ENCODE measurements around the gene NDUFS8. TPM values are rescaled to one million over a fixed set of nuclear protein-coding genes. Genes with fewer than 3 reads are reported as not detected.

Gene NDUFS8
- total RNA-seq, 2 donors from 2014 or later: 128 to 129 TPM

- no peaks in the 10 kb centered on the region for H3K9me3 Mint-ChIP-seq
- H3K27ac Mint-ChIP-seq: no peak overlapping the region
- ATAC-seq (replicated peaks in 1 of 2): peak; percentile 69
- DNase-seq: peak; percentile 52 to 66
- H3K36me3 Mint-ChIP-seq (ENCODE audit: insufficient read depth in 2 of 2): no peaks in the 10 kb centered on the region
- peaks cover 25% of the 10 kb centered on the region for H3K4me1 Mint-ChIP-seq (ENCODE audit: low read depth)
- H3K27me3 Mint-ChIP-seq (ENCODE audit: low read depth): no peaks in the 10 kb centered on the region
- H3K4me3 Mint-ChIP-seq: no peak overlapping the region
These were observed 33.6 kb upstream of the NDUFS8 start for GRCh38 chr11:67996622-67997474.

- Mint-ChIP-seq H3K4me3 (no peak overlapping the region), H3K27me3 (ENCODE audit: low read depth) (no peaks in the 10 kb centered on the region), H3K36me3 (ENCODE audit: insufficient read depth in 2 of 2) (no peaks in the 10 kb centered on the region), H3K27ac (no peak overlapping the region), H3K9me3 (no peaks in the 10 kb centered on the region), H3K4me1 (ENCODE audit: low read depth) (peaks cover 30% of the 10 kb centered on the region)
- ATAC-seq (replicated peaks in 1 of 2) (peak in 1 of 2 donors; percentile 3), DNase-seq (no peak)
These were observed 33.0 kb upstream of the NDUFS8 start for GRCh38 chr11:67997475-67997921.

DNA sequence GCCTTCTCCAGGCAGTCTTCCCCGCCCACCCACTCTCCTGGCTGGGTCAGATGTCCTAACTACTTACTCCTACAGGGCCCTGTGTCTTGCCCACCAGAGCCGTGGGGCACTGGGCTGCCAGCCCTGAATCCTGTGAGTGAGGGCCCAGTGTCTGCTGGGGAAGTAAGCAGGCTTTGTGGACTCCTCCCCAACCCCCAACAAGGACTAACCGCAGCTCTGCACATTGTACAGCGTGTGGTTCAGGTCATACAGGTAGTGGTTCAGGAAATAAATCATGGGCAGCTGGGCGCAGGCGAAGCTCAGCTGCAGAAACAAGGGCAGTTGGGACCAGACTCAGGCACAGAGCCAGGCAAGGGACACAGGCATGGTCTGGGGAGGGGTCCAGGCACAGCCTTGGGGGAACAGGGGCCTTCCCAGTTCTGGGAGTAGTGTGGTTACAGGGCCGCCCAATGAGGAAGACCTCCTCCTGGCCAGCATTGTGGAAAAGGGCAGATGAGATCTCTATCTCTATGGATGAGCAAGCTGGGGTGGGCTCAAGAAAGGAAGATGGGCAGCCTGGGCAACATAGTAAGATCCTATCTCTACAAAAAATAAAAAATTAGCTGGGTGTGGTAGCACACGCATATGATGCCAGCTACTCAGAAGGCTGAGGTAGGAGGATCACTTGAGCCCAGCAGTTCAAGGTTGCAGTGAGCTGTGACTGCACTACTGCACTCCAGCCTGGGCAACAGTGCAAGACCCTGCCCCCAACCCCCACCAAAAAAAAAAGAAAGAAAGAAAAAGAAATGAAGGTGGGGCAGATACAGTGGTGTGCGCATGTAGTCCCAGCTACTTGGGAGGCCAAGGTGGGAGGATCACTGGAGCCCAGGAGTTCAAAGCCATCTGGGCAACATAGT lies 32.1 kb upstream of the NDUFS8 start:
- ATAC-seq (replicated peaks in 1 of 2): peak; percentile 31 to 46
- H3K27ac Mint-ChIP-seq: no peak overlapping the region
- H3K9me3 Mint-ChIP-seq: no peaks in the 10 kb centered on the region
- H3K36me3 Mint-ChIP-seq (ENCODE audit: insufficient read depth in 2 of 2): no peaks in the 10 kb centered on the region
- H3K27me3 Mint-ChIP-seq (ENCODE audit: low read depth): no peaks in the 10 kb centered on the region
- no peak for DNase-seq
- H3K4me3 Mint-ChIP-seq: no peak overlapping the region
- H3K4me1 Mint-ChIP-seq (ENCODE audit: low read depth): peaks cover 35% of the 10 kb centered on the region

DNA sequence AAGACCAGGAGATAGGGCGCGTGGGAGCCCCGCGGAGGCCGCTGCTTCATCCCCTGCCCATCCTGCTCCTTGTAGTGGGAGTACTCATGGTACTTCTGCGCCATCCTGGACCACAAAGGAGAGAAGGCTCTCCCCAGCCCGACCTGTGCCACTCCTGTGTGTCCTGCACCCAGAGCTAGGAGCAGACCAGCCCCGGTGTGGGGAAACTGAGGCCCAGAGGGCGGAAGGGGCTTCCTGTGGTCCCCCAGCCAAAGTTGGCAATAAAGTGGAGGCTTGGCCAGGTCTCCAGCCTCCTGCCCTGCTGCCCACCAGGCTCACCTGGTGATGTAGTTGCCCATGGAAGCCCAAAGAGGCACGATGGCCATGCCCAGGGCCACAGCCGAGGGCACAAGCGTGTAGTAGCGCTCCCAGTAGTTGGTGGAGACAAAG lies 31.3 kb upstream of the NDUFS8 start:
- H3K27me3 Mint-ChIP-seq (ENCODE audit: low read depth): no peaks in the 10 kb centered on the region
- no peak for DNase-seq
- peaks cover 33% of the 10 kb centered on the region for H3K4me1 Mint-ChIP-seq (ENCODE audit: low read depth)
- no peak overlapping the region for H3K4me3 Mint-ChIP-seq
- no peak for ATAC-seq (replicated peaks in 1 of 2)
- no peak overlapping the region for H3K27ac Mint-ChIP-seq
- H3K9me3 Mint-ChIP-seq: no peaks in the 10 kb centered on the region
- no peaks in the 10 kb centered on the region for H3K36me3 Mint-ChIP-seq (ENCODE audit: insufficient read depth in 2 of 2)

DNA sequence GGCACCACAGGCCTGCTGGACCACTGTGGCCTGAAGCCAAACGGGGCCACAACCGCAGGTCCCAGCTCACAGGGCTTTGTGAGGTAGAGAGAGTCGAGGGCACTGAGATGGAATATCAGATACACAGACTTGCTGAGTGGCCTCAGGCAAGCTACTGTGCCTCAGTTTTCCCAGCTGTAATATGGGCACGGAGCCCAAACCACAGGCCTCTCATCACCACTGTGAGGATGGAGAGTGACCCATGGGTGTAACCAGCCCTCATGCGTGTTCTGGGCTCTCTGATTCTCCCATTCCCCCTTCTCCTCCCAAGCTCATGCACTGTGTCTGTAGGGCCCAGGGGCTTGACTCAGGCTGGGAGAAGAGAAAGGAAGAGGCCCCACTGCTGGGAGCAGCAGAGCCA lies 30.8 kb upstream of the NDUFS8 start:
- DNase-seq: no peak
- H3K4me1 Mint-ChIP-seq (ENCODE audit: low read depth): peaks cover 36% of the 10 kb centered on the region
- no peak for ATAC-seq (replicated peaks in 1 of 2)
- H3K27me3 Mint-ChIP-seq (ENCODE audit: low read depth): no peaks in the 10 kb centered on the region
- no peaks in the 10 kb centered on the region for H3K9me3 Mint-ChIP-seq
- H3K36me3 Mint-ChIP-seq (ENCODE audit: insufficient read depth in 2 of 2): no peaks in the 10 kb centered on the region
- no peak overlapping the region for H3K4me3 Mint-ChIP-seq
- H3K27ac Mint-ChIP-seq: no peak overlapping the region

DNA sequence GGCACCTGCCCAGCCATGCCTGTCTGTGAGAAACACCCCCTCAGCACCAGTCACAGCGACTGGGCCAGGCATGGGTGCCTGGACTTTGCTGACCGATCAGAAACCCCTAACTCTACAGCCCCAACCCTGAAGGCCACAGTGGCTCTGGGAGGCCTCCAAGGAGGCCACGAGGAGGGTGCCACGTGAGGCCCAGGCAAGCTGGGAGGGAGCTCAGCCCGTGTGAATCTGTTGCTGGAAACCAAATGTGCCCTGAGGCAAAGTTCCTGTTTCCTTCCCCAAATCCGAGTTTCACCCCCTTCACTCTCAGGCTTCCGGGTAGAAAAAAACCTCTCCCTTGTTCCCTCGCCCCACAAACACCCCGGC lies 27.9 kb upstream of the NDUFS8 start:
- Mint-ChIP-seq H3K4me3 (peak overlapping the region; percentile 58 to 77), H3K9me3 (no peaks in the 10 kb centered on the region), H3K27me3 (ENCODE audit: low read depth) (no peaks in the 10 kb centered on the region), H3K36me3 (ENCODE audit: insufficient read depth in 2 of 2) (no peaks in the 10 kb centered on the region), H3K27ac (no peak overlapping the region), H3K4me1 (ENCODE audit: low read depth) (peaks cover 33% of the 10 kb centered on the region)
- ATAC-seq (replicated peaks in 1 of 2) (no peak), DNase-seq (no peak)

GRCh38 chr11:68002938-68003845 lies 27.3 kb upstream of the NDUFS8 start:
- H3K27me3 Mint-ChIP-seq (ENCODE audit: low read depth): no peaks in the 10 kb centered on the region
- DNase-seq (peak; percentile 56 to 61), ATAC-seq (replicated peaks in 1 of 2) (peak; percentile 61 to 64)
- no peaks in the 10 kb centered on the region for H3K9me3 Mint-ChIP-seq
- peaks cover 29% of the 10 kb centered on the region for H3K4me1 Mint-ChIP-seq (ENCODE audit: low read depth)
- peak overlapping the region; percentile 58 to 77 for H3K4me3 Mint-ChIP-seq
- H3K36me3 Mint-ChIP-seq (ENCODE audit: insufficient read depth in 2 of 2): no peaks in the 10 kb centered on the region
- no peak overlapping the region for H3K27ac Mint-ChIP-seq

DNA sequence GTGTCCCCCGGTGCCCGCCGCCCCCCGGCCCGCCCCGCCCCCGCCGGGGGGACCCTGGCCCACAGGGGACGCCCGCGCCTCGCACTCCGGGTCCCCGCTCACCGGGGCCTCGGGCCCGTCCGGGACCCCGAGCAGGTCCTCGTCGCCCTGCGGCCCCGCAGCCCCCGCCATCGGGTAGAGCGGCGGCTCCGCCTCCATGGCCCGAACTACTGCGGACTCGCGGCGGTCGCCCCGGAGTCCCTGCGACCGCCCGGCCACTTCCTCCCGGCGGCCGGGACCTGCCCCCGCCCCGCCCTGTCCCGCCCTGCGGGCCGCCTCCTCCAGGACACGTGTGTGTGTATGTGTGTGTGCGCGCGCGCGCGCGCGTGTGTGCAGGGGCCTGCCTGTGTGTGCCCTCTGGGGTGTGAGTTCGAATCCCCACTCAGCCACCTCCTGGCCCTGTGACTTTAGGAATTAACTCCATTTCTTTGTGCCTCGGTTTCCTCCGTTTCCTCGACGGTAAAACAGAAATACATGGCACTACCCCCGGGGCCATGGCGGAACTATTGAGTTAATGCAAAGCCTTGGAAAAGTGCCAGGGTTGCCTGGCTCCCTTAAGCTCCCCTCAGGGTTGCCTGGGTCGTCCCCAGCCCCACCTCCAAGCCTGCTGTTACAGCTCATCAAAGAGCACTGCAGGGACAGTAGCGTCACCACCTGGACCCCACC lies 26.5 kb upstream of the NDUFS8 start, which contains the start of gene UNC93B1:
Gene UNC93B1 (minus strand): TSS at position 252 of the 705 bp plus-strand sequence. CDS start 54 bp downstream, at position 198.
- ATAC-seq (replicated peaks in 1 of 2) (peak; percentile 98), DNase-seq (peak; percentile 89)
- Mint-ChIP-seq H3K27me3 (ENCODE audit: low read depth) (no peaks in the 10 kb centered on the region), H3K9me3 (no peaks in the 10 kb centered on the region), H3K27ac (no peak within 1 kb of the TSS), H3K4me1 (ENCODE audit: low read depth) (peaks cover 23% of the 10 kb centered on the region), H3K4me3 (peak within 1 kb of the TSS; percentile 87 to 90), H3K36me3 (ENCODE audit: insufficient read depth in 2 of 2) (no peaks in the 10 kb centered on the region)

DNA sequence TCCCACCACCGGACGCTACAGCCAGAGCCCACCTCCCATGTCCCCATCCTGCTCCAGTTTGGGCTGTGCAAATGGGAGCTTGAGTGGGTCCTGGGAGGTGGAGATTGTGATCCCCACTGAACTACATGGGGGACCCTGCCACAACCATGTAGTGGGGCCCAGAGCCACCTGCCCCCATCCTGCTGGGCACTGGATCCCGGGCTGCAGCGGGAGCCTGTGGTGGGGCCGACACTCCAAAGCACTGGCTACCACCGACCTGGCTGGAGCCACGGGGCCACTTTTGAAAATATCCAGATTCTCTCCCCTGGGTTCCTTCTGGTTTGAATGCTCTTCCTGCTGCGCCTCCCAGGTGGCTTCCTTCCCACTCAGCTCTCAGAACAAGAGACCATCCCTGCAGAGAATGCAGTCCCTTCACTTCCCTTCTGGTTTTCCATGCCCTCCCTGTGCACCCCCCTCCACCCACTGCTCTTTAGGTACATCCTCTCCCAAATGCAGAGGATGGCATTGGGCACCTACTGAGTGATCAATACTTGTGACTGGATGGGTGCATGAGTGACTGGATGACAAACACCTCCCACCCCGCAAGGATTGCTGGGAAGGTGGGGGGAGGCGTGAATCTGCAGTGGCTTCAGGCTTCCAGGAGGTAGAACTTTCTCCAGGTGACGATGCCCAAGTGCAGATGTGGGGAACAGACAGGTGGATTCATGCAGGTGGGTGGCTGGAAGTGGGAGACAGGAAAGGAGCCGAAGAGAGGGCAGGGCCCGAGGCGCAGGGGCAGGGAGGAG lies 25.7 kb upstream of the NDUFS8 start:
- H3K27ac Mint-ChIP-seq: no peak overlapping the region

DNA sequence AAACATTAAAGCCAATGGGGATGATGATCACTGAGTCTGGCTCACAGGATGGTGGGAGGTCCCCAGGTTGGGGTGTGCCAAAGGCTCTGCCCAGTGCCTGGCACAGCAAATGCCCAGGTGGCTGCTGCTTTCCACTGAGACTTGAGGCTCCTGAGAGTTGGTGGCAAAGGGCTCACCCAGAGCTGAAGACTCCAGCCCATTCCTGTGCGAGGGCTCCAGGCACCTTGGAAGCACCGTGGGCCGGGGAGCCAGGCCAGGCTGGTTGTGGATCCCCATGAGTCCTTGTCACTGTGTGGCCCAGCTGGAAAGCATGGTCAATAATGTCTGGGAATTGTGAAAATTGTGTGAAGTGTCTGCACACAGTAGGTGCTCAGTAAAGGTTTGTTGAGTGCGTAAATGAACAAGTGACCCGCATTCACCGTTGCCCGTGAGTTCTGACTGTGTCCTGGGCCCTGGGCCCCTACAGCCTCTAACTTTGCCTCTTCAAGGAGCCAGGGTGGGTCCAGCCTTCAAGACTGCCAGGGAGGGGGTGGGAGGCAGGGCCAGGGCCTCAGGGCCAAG lies 23.8 kb upstream of the NDUFS8 start:
- no peaks in the 10 kb centered on the region for H3K27me3 Mint-ChIP-seq (ENCODE audit: low read depth)
- no peaks in the 10 kb centered on the region for H3K9me3 Mint-ChIP-seq
- H3K4me3 Mint-ChIP-seq: no peak overlapping the region
- no peak overlapping the region for H3K27ac Mint-ChIP-seq
- ATAC-seq (replicated peaks in 1 of 2) (no peak), DNase-seq (no peak)
- peaks cover 23% of the 10 kb centered on the region for H3K4me1 Mint-ChIP-seq (ENCODE audit: low read depth)
- H3K36me3 Mint-ChIP-seq (ENCODE audit: insufficient read depth in 2 of 2): no peaks in the 10 kb centered on the region

More for the DNA sequence above, 25.7 kb upstream of the NDUFS8 start:
- Mint-ChIP-seq H3K27me3 (ENCODE audit: low read depth) (no peaks in the 10 kb centered on the region), H3K4me1 (ENCODE audit: low read depth) (peaks cover 23% of the 10 kb centered on the region), H3K36me3 (ENCODE audit: insufficient read depth in 2 of 2) (no peaks in the 10 kb centered on the region), H3K9me3 (no peaks in the 10 kb centered on the region), H3K4me3 (peak overlapping the region; percentile 87 to 90)
- no peak for ATAC-seq (replicated peaks in 1 of 2)
- no peak for DNase-seq

Measured in activated T-cell treated with anti-CD3 and anti-CD28 coated beads, Interleukin-2, amount 50 U/mL, for 72 hours (primary cell).